Left lung (tissue), 10 donors: ENCODE data around the gene PRTN3. TPM values are rescaled to one million over a fixed set of nuclear protein-coding genes. Genes with fewer than 3 reads are reported as not detected.

ENCODE experiments used
- ATAC-seq: fragments of 200-7000 bp; cut with Tn5 transposase; one replicate; pipeline ENCODE4 v1.9.1; 2020; ENCODE audit warnings: moderate library complexity
- DNase-seq, 4 donors: peaks; one replicate each; pipeline ENCODE4 v3.0.0-alpha.2; 2013 to 2020
- H3K27ac ChIP-seq, 2 donors: fragments of 200-600 bp; sonication (generic) in 1 of 2; one replicate each; pipeline versions ENCODE4 v1.5.0 to v1.8.0; 2020 to 2021
- H3K27me3 ChIP-seq, 2 donors: fragments of 200-600 bp; sonication (generic) in 1 of 2; one replicate each; pipeline versions ENCODE4 v1.5.0 to v1.8.0; 2020 to 2021
- H3K36me3 ChIP-seq, 2 donors: fragments of 200-600 bp; sonication (generic) in 1 of 2; one replicate each; pipeline versions ENCODE4 v1.5.0 to v1.8.0; 2020 to 2021
- H3K4me1 ChIP-seq, 2 donors: fragments of 200-600 bp; one replicate each; pipeline ENCODE4 v1.8.0; 2021
- H3K4me3 ChIP-seq, 2 donors: fragments of 200-600 bp; sonication (generic) in 1 of 2; one replicate each; pipeline versions ENCODE4 v1.5.0 to v1.8.0; 2020 to 2021; ENCODE audit warnings: mild to moderate bottlenecking in 1 of 2
- H3K9me3 ChIP-seq, 2 donors: fragments of 200-600 bp; sonication (generic) in 1 of 2; one replicate each; pipeline versions ENCODE4 v1.5.0 to v1.8.0; 2020 to 2021
- intact Hi-C, 2 donors: fragments of 100-400 bp; cut with DNase I; formaldehyde crosslinking; loops; one replicate each; pipeline versions ENCODE4 v1.11.2 to v1.14.2; 2022
- polyA plus RNA-seq, 6 donors: library from polyadenylated mRNA; unstranded; fragments of 120-200 nt; gene quantifications; one replicate each; pipeline ENCODE4 v1.2.1, GENCODE V29; 2013; ENCODE audit not compliant: insufficient read length in 6 of 6
- total RNA-seq, 2 donors: library from RNA; stranded (reverse); fragmentation: NEBNext Ultra II Directional; extraction: Animal tissue kit (Norgen Biotek cat#: 25700); gene quantifications; one replicate each; pipeline ENCODE4 v1.2.1, GENCODE V29; 2021
- TF ChIP-seq, protein P1 (sequence below), 2 donors: fragments of 200-600 bp; sonication (generic) in 1 of 2; IDR thresholded peaks; one replicate each; pipeline versions ENCODE4 v1.5.0 to v1.8.0; 2021; ENCODE audit warnings: antibody characterized with exemption in 2 of 2
- donor health status: DM: no; HTN: yes; CAD: no.
- donor health status: DM: no; HTN: no; CAD: no.

PRTN3 gene
- total and polyA plus RNA-seq, 8 donors, result 0.55 to 3.8 (median 2.4) TPM

DNA sequence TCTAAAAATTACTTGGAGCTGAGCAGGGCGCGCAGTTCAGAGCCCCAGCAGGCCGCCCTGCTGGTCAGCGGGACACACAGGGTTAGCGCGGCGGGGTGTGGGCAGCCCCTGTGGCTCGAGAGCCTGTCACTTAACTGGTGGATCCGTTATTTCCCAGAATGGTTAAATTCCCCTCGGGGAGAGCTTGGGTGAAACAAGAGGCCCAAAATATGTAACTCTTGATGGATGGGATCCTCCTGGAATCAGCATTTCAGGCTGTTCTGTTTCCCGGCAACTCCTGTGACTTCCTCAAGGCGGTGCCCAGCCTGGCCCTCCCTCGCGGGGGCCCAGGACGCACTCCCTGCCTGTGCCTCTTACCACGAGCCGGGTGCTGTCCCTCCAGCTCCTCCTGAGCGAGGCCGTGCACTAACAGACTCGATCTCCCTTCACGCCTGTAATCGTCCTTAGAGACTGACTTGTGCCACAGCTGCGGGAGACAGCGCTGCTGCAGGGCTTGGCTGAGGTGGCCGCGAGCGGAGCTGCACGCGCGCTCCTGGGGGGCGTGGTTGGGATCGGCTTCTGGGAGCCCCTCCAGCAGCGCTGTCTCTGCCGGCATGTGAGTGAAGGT lies 33.9 kb upstream of the PRTN3 start:
- no peak overlapping the region for H3K27ac ChIP-seq
- H3K4me3 ChIP-seq, result no peak overlapping the region
- peaks cover 13 to 100% of the 10 kb centered on the region in 2 donors for H3K36me3 ChIP-seq
- TF ChIP-seq, protein P1, sequence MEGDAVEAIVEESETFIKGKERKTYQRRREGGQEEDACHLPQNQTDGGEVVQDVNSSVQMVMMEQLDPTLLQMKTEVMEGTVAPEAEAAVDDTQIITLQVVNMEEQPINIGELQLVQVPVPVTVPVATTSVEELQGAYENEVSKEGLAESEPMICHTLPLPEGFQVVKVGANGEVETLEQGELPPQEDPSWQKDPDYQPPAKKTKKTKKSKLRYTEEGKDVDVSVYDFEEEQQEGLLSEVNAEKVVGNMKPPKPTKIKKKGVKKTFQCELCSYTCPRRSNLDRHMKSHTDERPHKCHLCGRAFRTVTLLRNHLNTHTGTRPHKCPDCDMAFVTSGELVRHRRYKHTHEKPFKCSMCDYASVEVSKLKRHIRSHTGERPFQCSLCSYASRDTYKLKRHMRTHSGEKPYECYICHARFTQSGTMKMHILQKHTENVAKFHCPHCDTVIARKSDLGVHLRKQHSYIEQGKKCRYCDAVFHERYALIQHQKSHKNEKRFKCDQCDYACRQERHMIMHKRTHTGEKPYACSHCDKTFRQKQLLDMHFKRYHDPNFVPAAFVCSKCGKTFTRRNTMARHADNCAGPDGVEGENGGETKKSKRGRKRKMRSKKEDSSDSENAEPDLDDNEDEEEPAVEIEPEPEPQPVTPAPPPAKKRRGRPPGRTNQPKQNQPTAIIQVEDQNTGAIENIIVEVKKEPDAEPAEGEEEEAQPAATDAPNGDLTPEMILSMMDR (IDR thresholded peaks at IDR 0.05), result no peak
- peaks cover 15 to 29% of the 10 kb centered on the region in 2 donors for H3K4me1 ChIP-seq
- intact Hi-C loops, result no loop called here
- H3K9me3 ChIP-seq, result no peaks in the 10 kb centered on the region
- DNase-seq (no peak), ATAC-seq (no peak)
- no peaks in the 10 kb centered on the region for H3K27me3 ChIP-seq

DNA sequence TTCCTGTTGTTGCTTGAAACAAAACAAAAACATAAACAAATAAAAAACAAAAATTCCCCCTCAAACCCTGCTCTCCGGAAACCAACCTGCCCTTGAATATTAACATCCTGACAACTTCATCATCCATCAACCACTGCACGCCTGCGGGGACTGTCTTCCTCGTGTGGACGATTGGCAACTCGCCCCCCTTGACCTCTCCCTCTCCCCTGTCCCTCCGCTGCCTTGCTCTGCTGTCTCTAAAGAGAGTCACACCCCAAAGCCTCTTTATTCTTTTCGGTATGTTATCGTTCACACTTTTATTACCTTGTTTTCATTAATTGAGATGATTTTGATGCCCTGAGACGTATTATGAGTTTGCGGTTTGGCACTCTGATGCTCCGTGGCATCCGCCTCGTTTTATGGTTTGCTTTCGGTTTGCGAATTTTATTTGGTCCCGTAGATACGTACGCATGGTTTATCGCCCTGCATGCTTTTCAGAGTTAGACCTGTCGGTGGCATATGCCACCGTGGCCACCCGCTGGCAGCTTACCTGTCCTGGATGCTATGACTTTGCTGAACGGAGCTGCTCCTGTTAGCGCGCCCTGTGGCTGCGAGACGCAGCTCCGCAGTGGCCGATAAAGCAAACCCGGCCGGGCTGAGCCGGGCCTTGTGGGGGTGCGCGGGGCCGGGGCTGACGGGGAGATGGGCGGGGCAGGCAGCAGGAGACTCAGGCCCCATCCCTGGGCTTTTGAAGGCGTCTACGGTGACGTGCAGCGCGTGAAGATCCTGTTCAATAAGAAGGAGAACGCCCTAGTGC lies 33.0 kb upstream of the PRTN3 start:
- no peak overlapping the region for H3K4me3 ChIP-seq
- H3K4me1 ChIP-seq, result peaks cover 6 to 20% of the 10 kb centered on the region in 2 donors
- intact Hi-C loops, result no loop called here
- no peaks in the 10 kb centered on the region for H3K27me3 ChIP-seq
- ATAC-seq, result no peak
- TF ChIP-seq, protein P1 (IDR thresholded peaks at IDR 0.05), result no peak
- peaks cover 13 to 97% of the 10 kb centered on the region in 2 donors for H3K36me3 ChIP-seq
- H3K9me3 ChIP-seq, result no peaks in the 10 kb centered on the region
- H3K27ac ChIP-seq, result no peak overlapping the region
- DNase-seq, result no peak

DNA sequence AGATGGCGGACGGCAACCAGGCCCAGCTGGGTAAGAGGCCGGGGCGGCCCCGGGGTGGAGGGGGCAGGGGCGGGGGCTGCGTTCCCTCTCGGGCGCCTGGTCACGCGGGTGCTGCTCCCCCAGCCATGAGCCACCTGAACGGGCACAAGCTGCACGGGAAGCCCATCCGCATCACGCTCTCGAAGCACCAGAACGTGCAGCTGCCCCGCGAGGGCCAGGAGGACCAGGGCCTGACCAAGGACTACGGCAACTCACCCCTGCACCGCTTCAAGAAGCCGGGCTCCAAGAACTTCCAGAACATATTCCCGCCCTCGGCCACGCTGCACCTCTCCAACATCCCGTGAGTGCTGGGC lies 32.4 kb upstream of the PRTN3 start:
- H3K27me3 ChIP-seq, result no peaks in the 10 kb centered on the region
- no peak overlapping the region for H3K27ac ChIP-seq
- DNase-seq, result no peak
- TF ChIP-seq, protein P1 (IDR thresholded peaks at IDR 0.05), result no peak
- no peak for ATAC-seq
- H3K36me3 ChIP-seq, result peaks cover 13 to 97% of the 10 kb centered on the region in 2 donors
- intact Hi-C loops, result no loop called here
- peaks cover under 1 to 14% of the 10 kb centered on the region in 2 donors for H3K4me1 ChIP-seq
- no peak overlapping the region for H3K4me3 ChIP-seq
- H3K9me3 ChIP-seq, result no peaks in the 10 kb centered on the region

DNA sequence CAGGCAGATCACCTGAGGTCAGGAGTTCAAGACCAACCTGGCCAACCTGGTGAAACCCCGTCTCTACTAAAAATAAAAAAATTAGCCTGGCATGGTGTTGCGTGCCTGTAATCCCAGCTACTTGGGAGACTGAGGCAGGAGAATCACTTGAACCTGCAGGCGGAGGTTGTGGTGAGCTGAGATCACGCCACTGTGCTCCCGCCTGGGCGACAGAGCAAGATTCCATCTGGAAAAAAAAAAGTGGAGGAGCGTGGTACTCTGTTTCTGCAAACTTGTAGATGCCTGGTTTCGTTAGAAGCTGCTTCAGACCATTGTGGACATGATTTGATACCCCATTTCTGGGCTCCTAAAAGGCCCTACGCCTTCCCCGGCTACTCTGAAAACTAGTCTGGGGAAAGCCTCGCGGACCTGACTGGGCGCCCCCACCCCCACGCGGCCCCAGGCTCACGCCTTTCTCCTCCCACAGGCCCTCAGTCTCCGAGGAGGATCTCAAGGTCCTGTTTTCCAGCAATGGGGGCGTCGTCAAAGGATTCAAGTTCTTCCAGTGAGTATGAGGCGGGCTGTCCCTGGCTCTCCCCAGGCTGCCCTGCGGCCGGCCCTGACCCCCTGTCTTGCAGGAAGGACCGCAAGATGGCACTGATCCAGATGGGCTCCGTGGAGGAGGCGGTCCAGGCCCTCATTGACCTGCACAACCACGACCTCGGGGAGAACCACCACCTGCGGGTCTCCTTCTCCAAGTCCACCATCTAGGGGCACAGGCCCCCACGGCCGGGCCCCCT lies 30.5 kb upstream of the PRTN3 start:
- Histone ChIP-seq H3K4me1 (peaks cover 0 to 4% of the 10 kb centered on the region in 2 donors), H3K9me3 (no peaks in the 10 kb centered on the region), H3K36me3 (peaks cover 7 to 90% of the 10 kb centered on the region in 2 donors), H3K27ac (no peak overlapping the region), H3K27me3 (no peaks in the 10 kb centered on the region), H3K4me3 (no peak overlapping the region)
- intact Hi-C loops, result no loop called here
- TF ChIP-seq, protein P1 (IDR thresholded peaks at IDR 0.05), result no peak
- no peak for ATAC-seq
- DNase-seq, result no peak
